Osteoblast (primary cell): ENCODE data around the gene RB1. TPM values are rescaled to one million over a fixed set of nuclear protein-coding genes. Genes with fewer than 3 reads are reported as not detected.

ENCODE experiments used
- DNase-seq: peaks from one replicate; pipeline ENCODE4 v3.0.0; 2011; ENCODE audit warnings: low spot score, mixed read lengths; ENCODE audit not compliant: insufficient read length; ENCODE audit errors: missing footprints
- H2AFZ ChIP-seq: 2 replicates; pipeline ENCODE4 v1.6.0; 2011; ENCODE audit warnings: mild to moderate bottlenecking, low read length
- H3K27ac ChIP-seq: 2 replicates; pipeline ENCODE4 v1.5.1; 2011; ENCODE audit warnings: mild to moderate bottlenecking, low read depth, low read length, moderate library complexity
- H3K27me3 ChIP-seq: 2 replicates; pipeline ENCODE4 v1.6.0; 2012; ENCODE audit warnings: mild to moderate bottlenecking, control low read depth, inconsistent platforms, low read length, moderate library complexity; ENCODE audit not compliant: insufficient read depth
- H3K36me3 ChIP-seq: 2 replicates; pipeline ENCODE4 v1.5.1; 2011; ENCODE audit warnings: mild to moderate bottlenecking, low read length, control low read depth, moderate library complexity; ENCODE audit not compliant: insufficient read depth
- H3K4me1 ChIP-seq: 2 replicates; pipeline ENCODE4 v1.5.1; 2011; ENCODE audit warnings: mild to moderate bottlenecking, low read length, control low read depth, moderate library complexity; ENCODE audit not compliant: insufficient read depth
- H3K4me2 ChIP-seq: 2 replicates; pipeline ENCODE4 v1.6.0; 2011; ENCODE audit warnings: mild to moderate bottlenecking, low read length; ENCODE audit not compliant: insufficient read depth
- H3K4me3 ChIP-seq: fragments of 200-600 bp; sonication (generic); 3 replicates; pipeline ENCODE4 v1.5.1; 2012; ENCODE audit warnings: mild to moderate bottlenecking, low read length, inconsistent platforms; ENCODE audit not compliant: insufficient read depth
- H3K79me2 ChIP-seq: 2 replicates; pipeline ENCODE4 v1.6.0; 2012; ENCODE audit warnings: mild to moderate bottlenecking, low read length, control low read depth, inconsistent platforms; ENCODE audit not compliant: insufficient read depth
- H3K9me3 ChIP-seq: 2 replicates; pipeline ENCODE4 v1.5.1; 2011; ENCODE audit warnings: low read depth, low read length, control low read depth
- H4K20me1 ChIP-seq: 2 replicates; pipeline ENCODE4 v1.6.0; 2012; ENCODE audit warnings: mild to moderate bottlenecking, low read length, control low read depth; ENCODE audit not compliant: insufficient read depth
- total RNA-seq: library from RNA; depleted of rRNA; stranded (reverse); fragments of >200 nt; gene quantifications from 2 replicates; pipeline ENCODE4 v1.2.3, GENCODE V29; 2012
- TF ChIP-seq, protein P1 (sequence below): IDR thresholded peaks from 2 replicates; pipeline ENCODE4 v1.5.1; 2011; ENCODE audit warnings: mild to moderate bottlenecking, low read depth, low read length, moderate library complexity; ENCODE audit errors: extremely low read depth

RB1 gene
- total RNA-seq, 1 donor, result 33.3 TPM

DNA sequence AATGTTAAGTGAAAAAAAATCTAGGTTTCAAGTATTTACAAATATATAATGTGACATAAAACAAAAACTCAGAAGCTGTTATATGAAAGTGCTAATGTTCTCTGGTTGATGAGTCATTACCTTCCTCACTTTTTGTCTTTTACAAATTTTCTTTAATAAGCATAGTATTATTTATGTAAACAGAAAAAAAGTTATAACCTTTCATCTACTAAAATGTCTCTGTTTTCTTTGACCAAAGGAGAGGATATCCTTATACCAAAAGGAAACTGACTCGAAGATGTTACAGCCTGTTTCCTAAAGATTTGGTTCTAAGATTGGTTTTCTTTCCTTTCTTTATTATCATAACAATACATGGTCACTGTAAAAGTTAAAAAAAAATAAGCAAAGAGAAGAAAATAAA lies 191.3 kb downstream of the RB1 start:
- DNase-seq, result no peak
- Histone ChIP-seq H3K79me2 (no peaks in the 10 kb centered on the region), H3K27ac (no peak overlapping the region)

DNA sequence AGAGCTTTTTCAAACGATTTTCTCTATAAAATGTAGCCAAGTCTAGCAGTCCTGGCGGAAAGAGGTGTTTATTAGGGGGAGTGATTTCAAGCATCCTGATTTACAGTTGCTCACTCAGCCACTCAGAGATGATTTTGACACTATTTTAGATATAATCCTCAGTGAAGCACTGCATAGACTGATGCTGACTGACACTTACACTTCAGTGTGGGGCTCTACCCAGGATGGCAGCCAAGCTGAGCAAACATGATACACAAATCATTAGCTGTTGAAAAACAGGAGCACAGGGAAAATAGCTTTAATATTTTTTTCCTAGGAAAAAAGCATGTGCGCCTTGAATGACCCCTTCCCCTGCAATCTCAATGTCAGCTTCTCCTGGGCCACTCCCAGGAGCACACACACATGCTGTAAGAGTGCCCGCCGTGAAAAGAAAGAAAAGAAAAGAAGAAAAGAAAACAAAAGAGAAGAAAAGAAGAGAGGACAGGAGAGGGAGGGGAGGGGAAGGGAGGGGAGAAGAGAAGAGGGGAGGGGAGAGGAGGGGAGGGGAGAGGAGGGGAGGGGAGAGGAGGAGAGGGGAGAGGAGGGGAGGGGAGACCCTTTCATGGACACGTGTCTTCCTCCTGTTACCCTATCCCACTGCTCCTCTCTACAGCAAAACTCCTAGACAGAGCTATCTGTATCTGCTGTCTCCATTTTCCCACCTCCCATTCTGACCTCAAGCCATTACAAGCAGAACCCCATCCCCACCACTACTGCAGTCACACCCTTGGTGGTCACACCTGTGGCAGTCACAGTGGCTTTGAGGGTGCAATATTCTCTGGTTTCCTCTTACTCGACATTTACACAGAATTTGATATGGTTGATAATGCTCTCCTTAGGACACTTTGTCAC lies 193.0 kb downstream of the RB1 start:
- H2AFZ ChIP-seq, result no peak overlapping the region
- no peak overlapping the region for H3K4me2 ChIP-seq
- no peaks in the 10 kb centered on the region for H3K9me3 ChIP-seq
- no peaks in the 10 kb centered on the region for H3K79me2 ChIP-seq
- H3K4me3 ChIP-seq, result no peak overlapping the region
- TF ChIP-seq, protein P1, sequence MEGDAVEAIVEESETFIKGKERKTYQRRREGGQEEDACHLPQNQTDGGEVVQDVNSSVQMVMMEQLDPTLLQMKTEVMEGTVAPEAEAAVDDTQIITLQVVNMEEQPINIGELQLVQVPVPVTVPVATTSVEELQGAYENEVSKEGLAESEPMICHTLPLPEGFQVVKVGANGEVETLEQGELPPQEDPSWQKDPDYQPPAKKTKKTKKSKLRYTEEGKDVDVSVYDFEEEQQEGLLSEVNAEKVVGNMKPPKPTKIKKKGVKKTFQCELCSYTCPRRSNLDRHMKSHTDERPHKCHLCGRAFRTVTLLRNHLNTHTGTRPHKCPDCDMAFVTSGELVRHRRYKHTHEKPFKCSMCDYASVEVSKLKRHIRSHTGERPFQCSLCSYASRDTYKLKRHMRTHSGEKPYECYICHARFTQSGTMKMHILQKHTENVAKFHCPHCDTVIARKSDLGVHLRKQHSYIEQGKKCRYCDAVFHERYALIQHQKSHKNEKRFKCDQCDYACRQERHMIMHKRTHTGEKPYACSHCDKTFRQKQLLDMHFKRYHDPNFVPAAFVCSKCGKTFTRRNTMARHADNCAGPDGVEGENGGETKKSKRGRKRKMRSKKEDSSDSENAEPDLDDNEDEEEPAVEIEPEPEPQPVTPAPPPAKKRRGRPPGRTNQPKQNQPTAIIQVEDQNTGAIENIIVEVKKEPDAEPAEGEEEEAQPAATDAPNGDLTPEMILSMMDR, result no peak
- peaks cover 44% of the 10 kb centered on the region for H3K4me1 ChIP-seq
- no peaks in the 10 kb centered on the region for H3K36me3 ChIP-seq
- H4K20me1 ChIP-seq, result no peaks in the 10 kb centered on the region
- no peak for DNase-seq
- H3K27me3 ChIP-seq, result no peaks in the 10 kb centered on the region
- H3K27ac ChIP-seq, result no peak overlapping the region

More for the DNA sequence above, 191.3 kb downstream of the RB1 start:
- Histone ChIP-seq H3K4me1 (peaks cover 35% of the 10 kb centered on the region), H3K27me3 (no peaks in the 10 kb centered on the region), H3K36me3 (no peaks in the 10 kb centered on the region), H3K9me3 (no peaks in the 10 kb centered on the region), H2AFZ (no peak overlapping the region), H3K4me3 (no peak overlapping the region), H3K4me2 (no peak overlapping the region), H4K20me1 (no peaks in the 10 kb centered on the region)
- TF ChIP-seq, protein P1, result no peak

DNA sequence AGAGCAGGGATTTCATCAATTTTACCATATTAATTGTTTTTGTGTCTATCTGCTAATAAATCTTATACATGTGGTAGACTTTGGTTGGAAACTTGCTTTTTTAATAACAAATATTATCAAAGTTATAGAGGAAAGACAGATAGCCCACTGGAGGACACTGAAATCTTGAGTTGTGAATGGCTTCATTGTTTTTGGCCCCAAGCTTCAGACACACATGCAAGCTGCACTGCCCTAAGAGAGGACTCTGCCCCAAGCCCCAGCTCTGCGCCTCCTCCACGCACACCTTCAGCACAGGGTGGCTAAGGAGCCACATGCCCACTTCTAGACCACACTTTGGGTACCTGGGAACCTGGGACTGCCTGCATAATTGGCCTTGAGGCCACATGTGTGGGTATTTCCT lies 194.1 kb downstream of the RB1 start:
- Histone ChIP-seq H3K4me3 (no peak overlapping the region), H3K36me3 (no peaks in the 10 kb centered on the region), H3K27ac (no peak overlapping the region), H3K27me3 (no peaks in the 10 kb centered on the region), H3K9me3 (no peaks in the 10 kb centered on the region), H3K4me1 (peaks cover 33% of the 10 kb centered on the region), H4K20me1 (no peaks in the 10 kb centered on the region), H2AFZ (no peak overlapping the region), H3K79me2 (no peaks in the 10 kb centered on the region), H3K4me2 (no peak overlapping the region)
- TF ChIP-seq, protein P1, result no peak
- DNase-seq, result no peak

DNA sequence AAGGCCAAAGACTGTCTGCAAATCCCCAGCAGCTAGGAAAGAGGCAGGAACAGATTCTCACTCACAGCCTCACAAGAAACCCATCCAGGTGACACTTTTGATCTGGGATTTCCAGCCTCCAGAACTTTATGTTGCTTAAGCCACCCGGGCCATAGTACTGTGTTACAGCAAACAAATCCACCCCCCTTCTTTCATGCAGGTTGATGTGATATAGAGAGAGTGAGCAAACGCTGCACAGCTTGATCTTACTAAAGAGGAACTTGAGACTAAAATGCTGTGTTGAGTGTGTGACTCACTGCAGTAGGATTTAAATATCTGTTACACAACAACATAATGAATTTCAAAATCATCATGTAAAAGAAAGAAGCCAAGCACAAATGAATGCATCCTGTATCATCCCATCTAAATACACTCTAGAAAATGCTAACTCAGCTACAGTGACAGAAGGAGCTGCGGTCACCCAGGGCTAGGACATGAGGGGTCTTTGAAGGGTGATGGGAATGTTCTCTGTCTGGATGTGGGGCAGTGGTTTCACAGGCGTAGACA lies 197.2 kb downstream of the RB1 start:
- peak overlapping the region; percentile 11 for H2AFZ ChIP-seq
- DNase-seq, result peak; percentile 95
- peaks cover 23% of the 10 kb centered on the region for H3K4me1 ChIP-seq
- no peaks in the 10 kb centered on the region for H3K79me2 ChIP-seq
- TF ChIP-seq, protein P1, result no peak
- H4K20me1 ChIP-seq, result no peaks in the 10 kb centered on the region
- no peak overlapping the region for H3K4me3 ChIP-seq
- H3K27me3 ChIP-seq, result no peaks in the 10 kb centered on the region
- H3K4me2 ChIP-seq, result peak overlapping the region; percentile 2
- no peaks in the 10 kb centered on the region for H3K36me3 ChIP-seq
- peak overlapping the region; percentile 1 for H3K27ac ChIP-seq
- H3K9me3 ChIP-seq, result no peaks in the 10 kb centered on the region
